ENCODE measurements around the gene TMEM141.

GRCh38 chr9:136787690-136788400 lies 3.3 kb upstream of the TMEM141 start:
- peak; percentile 85 for TF ChIP-seq CTCF (conservative IDR thresholded peaks at IDR 0.05; ENCODE audit: low read length)
- TF ChIP-seq EZH2phosphoT487 (IDR thresholded peaks at IDR 0.05; ENCODE audit: borderline replicate concordance), result no peak
